Measurements from ENCODE around the gene POLD4.
"Not testable (repeated sequence)": the region's sequence is repeated elsewhere in the genome, so short reads cannot be mapped to it uniquely, and the experiment has no call there.

The POLD4 gene

GRCh38 chr11:67353317-67354074 lies at the start of gene POLD4:
Gene POLD4 (minus strand): TSS chr11:67353546. CDS start chr11:67353399, 147 bp downstream.
- DNase-seq (ENCODE audit: low read depth in 3 of 3), result peak; percentile 89 to 98 (median 91)

- not testable (repeated sequence) for DNase-seq (ENCODE audit: low read depth in 3 of 3)
These were observed 49.7 kb upstream of the POLD4 start for GRCh38 chr11:67403085-67403484.

DNA sequence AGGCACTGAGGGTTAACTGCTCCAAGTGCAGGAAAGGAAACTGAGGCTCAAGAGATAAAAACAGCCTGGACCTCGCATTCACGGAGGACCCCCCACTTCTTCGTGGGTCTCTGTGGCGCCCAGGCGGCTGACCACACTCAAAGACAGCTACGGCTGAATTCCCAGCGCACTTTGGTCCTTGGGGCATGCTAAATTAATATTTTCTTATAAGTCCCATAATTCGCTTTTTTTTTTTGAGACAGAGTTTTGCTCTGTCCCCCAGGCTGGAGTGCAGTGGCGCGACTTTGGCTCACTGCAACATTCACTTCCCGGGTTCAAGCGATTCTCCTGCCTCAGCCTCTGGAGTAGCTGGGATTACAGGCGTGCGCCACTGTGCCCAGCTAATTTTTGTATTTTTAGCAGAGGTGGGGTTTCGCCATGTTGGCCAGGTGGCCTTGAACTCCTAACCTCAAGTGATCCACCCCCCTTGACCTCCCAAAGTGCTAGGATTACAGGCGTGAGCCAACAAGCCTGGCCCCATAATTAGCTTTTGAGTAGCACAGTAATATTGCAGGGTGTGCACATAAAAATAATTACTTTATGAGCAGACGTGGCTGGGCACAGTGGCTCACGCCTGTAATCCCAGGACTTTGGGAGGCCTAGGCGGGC lies 49.0 kb upstream of the POLD4 start:
- DNase-seq (ENCODE audit: low read depth in 3 of 3), result not testable (repeated sequence)

DNA sequence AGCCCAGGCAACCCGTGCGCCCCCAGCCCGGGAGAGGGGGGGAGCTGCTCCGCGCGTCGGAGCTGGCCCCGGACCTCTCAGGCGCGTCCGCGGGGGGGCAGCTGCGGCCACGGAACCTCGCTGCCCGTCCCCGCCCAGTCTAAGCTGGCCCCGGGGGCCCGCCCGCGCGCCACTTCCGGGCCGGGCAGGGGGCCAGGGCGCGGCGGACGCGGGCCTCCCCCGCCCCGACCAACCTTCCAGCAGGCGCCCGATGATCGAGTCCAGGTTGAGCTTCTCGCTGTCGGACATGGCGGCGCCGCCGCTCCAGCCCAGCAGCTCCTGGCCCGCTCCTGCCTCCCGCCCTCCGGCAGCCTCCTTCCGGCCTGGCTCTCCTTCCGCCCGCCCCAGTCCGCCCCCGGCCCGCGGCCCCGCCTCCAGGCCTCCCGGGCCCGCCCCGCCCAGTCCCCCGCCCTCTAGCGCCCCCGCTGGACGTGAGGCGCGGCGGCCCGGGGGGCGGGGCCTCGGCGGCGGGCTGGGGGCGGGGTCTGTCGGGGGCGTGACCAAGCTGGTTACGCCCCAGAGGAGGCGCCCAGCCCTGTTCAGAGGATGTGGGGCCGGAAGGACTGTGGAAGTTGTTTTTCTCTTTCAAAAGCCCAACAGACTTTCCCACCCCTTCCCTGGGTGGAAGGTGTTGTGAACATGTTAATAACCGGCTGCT lies 48.3 kb upstream of the POLD4 start, which contains the start of gene PPP1CA:
Gene PPP1CA, minus strand, starts transcription at position 364 of the 697 bp plus-strand sequence. Its CDS starts 76 bp downstream, at position 288.
- peak; percentile 84 to 90 (median 90) for DNase-seq (ENCODE audit: low read depth in 3 of 3)

DNA sequence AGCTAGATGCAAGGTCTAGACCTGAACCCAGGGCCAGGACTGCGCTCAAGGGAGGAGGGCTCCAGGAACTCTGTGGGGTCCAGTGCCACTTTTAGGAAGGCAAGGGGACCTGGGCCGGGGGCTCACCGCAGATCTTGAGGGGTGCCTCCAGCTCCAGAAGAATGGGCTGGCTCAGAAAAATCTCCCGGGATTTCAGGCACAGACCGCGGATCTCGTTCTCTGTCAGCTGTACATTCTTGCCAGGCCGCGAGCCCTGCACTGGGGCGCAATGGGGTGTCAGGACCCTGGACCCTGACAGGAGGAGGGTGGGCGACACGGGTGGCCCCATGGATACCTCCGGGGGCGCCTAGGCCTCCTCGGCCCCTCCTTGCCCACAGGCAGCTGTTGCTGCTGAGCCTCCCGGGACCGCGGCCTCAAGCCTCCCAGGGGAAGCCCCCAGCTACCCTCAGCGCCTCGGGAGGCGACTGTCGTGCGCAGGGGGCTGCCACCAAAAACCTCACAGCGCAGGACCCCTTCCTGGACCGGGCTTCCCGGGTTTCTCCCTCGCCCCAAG lies 47.7 kb upstream of the POLD4 start:
- DNase-seq (ENCODE audit: low read depth in 3 of 3), result no peak

DNA sequence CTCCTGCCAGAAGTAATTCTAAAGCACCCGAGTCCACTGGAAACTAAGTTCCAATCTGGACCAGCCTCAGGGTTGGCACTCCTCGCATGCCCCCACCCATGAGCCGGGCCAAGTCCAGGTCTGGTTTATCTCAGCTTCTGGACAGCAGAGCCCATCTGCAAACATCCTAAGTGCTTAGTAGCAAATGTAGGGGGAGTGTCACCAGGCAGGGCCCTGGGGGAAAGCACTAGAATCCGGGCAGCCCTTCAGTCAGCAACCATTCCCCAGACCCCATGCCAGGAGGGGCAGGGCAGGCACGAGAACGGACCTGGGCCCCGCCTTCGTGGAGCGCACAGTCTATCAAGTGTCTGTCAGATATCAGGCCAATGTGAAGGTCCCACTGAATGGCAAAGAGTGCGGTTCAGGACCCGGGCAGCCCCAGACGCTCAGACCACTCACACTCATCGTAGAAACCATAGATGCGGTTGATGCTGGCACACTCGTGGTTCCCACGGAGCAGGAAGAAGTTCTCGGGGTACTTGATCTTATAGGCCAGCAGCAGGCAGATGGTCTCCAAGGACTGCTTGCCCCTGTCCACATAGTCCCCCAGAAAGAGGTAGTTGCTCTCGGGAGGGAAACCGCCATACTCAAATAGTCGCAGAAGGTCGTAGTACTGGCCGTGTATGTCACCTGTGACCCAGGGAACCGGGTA lies 47.0 kb upstream of the POLD4 start:
- DNase-seq (ENCODE audit: low read depth in 3 of 3), result no peak

GRCh38 chr11:67398661-67399563 lies 45.6 kb upstream of the POLD4 start:
- DNase-seq (ENCODE audit: low read depth in 3 of 3), result no peak

- DNase-seq (ENCODE audit: low read depth in 3 of 3), result no peak
These were observed 44.8 kb upstream of the POLD4 start for GRCh38 chr11:67397986-67398660.

DNA sequence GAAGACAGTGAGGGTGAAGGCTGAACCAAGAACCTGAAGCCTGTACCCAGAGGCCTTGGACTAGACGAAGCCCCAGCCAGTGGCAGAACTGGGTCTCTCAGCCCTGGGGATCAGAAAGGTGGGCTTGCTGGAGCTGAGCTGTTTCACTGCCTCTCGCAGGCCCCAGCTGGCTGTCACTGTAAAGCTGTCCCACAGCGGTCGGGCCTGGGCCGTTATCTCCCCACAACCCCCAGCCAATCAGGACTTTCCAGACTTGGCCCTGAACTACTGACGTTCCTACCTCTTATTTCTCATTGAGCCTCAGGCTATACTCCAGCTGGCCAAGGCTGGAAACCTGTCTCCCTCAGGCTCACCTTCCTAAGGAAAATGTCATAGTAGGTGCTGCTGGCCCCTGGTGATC lies 44.2 kb upstream of the POLD4 start:
- no peak for DNase-seq (ENCODE audit: low read depth in 3 of 3)

DNA sequence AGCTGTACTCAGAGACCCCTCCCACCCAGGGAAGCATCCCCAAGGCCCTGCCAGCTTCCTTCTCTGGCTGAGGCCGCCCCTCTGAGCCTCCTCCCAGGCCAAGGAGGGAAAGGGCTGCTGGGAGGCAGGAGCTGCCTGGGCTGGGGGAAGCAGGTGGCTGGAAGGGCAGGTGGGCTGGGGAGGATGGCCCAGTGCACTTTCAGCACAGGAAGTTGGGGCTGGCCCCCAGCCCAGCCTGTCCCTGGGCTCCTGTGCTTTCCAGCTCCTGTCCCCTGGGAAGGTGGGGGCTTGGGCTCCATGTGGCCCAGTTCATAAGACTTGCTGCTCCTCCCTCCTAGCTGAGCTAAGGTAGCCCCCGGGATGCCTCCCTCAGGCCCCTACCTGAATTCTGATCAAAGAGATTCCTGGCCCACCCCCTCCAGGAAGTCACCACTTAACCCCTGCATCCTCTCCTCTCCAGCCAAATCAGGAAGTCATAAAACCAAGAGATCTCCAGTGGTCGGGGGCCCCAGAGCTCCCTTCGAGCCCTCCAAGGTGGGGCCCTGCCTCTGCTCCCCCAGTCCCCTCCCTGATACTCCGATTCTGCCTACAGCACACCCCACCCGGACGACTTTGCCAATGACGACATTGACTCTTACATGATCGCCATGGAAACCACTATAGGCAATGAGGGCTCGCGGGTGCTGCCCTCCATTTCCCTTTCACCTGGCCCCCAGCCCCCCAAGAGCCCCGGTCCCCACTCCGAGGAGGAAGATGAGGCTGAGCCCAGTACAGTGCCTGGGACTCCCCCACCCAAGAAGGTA lies 43.4 kb upstream of the POLD4 start:
- no peak for DNase-seq (ENCODE audit: low read depth in 3 of 3)

DNA sequence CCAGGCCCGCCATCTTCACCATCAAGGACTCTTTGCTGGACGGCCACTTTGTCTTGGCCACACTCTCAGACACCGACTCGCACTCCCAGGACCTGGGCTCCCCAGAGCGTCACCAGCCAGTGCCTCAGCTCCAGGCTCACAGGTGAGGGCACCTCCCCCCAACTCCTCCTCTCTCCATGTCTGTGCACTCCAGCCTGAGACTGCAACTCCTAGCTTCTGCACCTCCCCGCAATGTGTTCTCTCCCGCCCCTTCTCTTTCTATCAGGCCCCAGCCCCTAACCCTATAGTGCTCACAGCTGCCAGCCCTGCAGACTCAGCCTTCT lies 42.9 kb upstream of the POLD4 start:
- no peak for DNase-seq (ENCODE audit: low read depth in 3 of 3)

- no peak for DNase-seq (ENCODE audit: low read depth in 3 of 3)
These were observed 42.4 kb upstream of the POLD4 start for GRCh38 chr11:67395555-67396258.

DNA sequence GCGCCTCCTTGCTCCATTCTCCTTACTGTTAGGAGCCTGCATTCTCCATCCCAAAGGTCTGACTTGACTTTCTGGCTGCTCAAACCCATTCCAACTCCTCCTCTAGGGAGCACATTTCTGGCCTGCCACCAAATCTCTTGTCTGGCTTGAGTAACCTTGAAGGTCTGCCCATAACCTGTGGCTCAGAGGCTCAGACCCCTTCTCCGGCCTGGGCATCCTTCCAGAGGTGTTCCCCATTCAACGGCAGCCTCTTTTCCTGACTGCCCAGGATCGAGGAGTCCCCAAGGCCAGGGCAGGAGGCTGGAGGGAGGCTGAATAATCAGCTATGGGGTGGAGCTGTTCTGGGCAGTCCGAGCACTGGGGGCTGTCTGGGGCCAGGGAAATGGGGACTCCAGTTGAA lies 40.6 kb upstream of the POLD4 start:
- DNase-seq (ENCODE audit: low read depth in 3 of 3), result no peak

GRCh38 chr11:67393437-67393836 lies 40.1 kb upstream of the POLD4 start:
- DNase-seq (ENCODE audit: low read depth in 3 of 3), result no peak

DNA sequence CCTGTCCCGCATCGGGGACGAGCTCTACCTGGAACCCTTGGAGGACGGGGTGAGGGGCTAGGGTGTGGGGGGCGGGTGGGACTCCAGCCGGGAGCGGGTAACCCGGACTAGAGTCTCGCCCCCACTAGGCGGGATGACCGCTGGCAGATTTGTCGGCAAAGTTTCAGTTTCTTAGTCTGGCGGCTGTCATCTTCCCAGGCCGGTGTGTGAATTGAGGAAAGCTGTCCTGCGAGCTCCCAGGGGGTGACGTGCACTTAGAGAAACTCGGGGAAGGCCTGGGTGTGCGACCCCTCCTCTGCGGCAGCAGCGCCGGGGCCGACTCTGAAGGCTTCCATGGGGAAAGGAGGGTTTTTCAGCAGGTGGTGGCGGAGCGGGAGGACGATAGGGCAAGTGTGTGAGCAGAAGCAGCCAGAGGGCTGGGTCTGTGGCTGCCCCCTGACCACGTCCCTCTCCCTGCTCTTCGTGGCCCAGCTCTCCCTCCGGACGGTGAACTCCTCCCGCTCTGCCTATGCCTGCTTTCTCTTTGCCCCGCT lies 38.9 kb upstream of the POLD4 start:
- no peak for DNase-seq (ENCODE audit: low read depth in 3 of 3)

- DNase-seq (ENCODE audit: low read depth in 3 of 3), result peak; percentile 83 to 95 (median 84)
These were observed 38.2 kb upstream of the POLD4 start, which contains the start of gene RAD9A for GRCh38 chr11:67391304-67392182. Gene RAD9A (plus strand): TSS chr11:67391986. CDS start chr11:67392045, 59 bp downstream.

DNA sequence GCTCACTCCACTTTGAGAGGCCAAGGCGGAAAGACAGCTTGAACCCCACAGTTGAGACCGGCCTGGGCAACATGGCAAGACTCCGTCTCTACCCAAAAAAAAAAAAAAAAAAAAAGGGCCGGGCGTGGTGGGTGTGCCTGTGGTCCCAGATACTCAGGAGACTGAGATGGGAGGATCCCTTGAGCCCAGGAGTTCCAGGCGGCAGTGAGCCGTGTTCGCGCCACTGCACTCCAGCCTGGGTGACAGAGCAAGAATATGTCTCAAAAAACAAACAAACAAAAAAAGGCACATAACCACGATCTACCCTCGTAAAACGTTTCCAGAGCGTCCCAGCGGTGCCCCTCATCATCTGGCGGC lies 37.6 kb upstream of the POLD4 start:
- no peak for DNase-seq (ENCODE audit: low read depth in 3 of 3)

Measured in stimulated activated CD4-positive, alpha-beta T cell treated with anti-CD3 and anti-CD28 coated beads, TNF-alpha, amount 100 ng/mL, for 48 hours (primary cell).